SK-N-SH treated with all-trans-retinoic acid at 6 μM for 48 hours (cell line): ENCODE measurements around the gene TBRG1.

Experiments
- ATAC-seq: fragments of 200-7000 bp; cut with Tn5 transposase; 3 replicates; pipeline ENCODE4 v1.9.1; 2020; ENCODE audit warnings: mild to moderate bottlenecking, moderate library complexity
- ARNTL ChIP-seq: fragments of 450-650 bp; formaldehyde crosslinking; IDR thresholded peaks from 2 replicates; pipeline ENCODE4 v1.5.0; 2020; ENCODE audit warnings: low read depth, mild to moderate bottlenecking, moderate library complexity, borderline replicate concordance
- BACH2 ChIP-seq: fragments of 250-450 bp; sonication (Bioruptor Pico); IDR thresholded peaks from 2 replicates; pipeline ENCODE4 v1.9.0; 2021; ENCODE audit warnings: mild to moderate bottlenecking, borderline replicate concordance
- CSDC2 ChIP-seq: fragments of 250-450 bp; sonication (Bioruptor Pico); IDR thresholded peaks from 2 replicates; pipeline ENCODE4 v1.5.0; 2020; ENCODE audit warnings: mild to moderate bottlenecking, moderate library complexity
- GLIS3 ChIP-seq: fragments of 250-450 bp; sonication (Bioruptor Pico); IDR thresholded peaks from 2 replicates; pipeline ENCODE4 v1.5.0; 2020; ENCODE audit warnings: mild to moderate bottlenecking, moderate library complexity
- ISL1 ChIP-seq: fragments of 250-450 bp; sonication (Bioruptor Pico); IDR thresholded peaks from 2 replicates; pipeline ENCODE4 v2.1.2; 2022; ENCODE audit warnings: mild to moderate bottlenecking, moderate library complexity
- OSR1 ChIP-seq: fragments of 250-450 bp; sonication (Bioruptor Pico); IDR thresholded peaks from 2 replicates; pipeline ENCODE4 v1.8.0; 2022; ENCODE audit warnings: moderate library complexity, mild to moderate bottlenecking, inconsistent platforms
- RARB ChIP-seq: fragments of 250-450 bp; sonication (Bioruptor Pico); IDR thresholded peaks from 2 replicates; pipeline ENCODE4 v1.8.0; 2021; ENCODE audit warnings: mild to moderate bottlenecking, moderate library complexity
- SNAI2 ChIP-seq: fragments of 250-450 bp; sonication (Bioruptor Pico); IDR thresholded peaks from 2 replicates; pipeline ENCODE4 v1.5.0; 2020; ENCODE audit warnings: mild to moderate bottlenecking, moderate library complexity
- TCF4 ChIP-seq: fragments of 250-450 bp; sonication (Bioruptor Pico); IDR thresholded peaks from 2 replicates; pipeline ENCODE4 v1.8.0; 2021; ENCODE audit warnings: mild to moderate bottlenecking, moderate library complexity, borderline replicate concordance
- TOX ChIP-seq: fragments of 250-450 bp; sonication (Bioruptor Pico); IDR thresholded peaks from 2 replicates; pipeline ENCODE4 v1.8.0; 2021; ENCODE audit warnings: mild to moderate bottlenecking, moderate library complexity, borderline replicate concordance
- ZC3H10 ChIP-seq: fragments of 250-450 bp; sonication (Bioruptor Pico); IDR thresholded peaks from 2 replicates; pipeline ENCODE4 v1.5.1; 2021; ENCODE audit warnings: mild to moderate bottlenecking, moderate library complexity
- ZFP3 ChIP-seq: fragments of 250-450 bp; sonication (Bioruptor Pico); IDR thresholded peaks from 2 replicates; pipeline ENCODE4 v1.5.0; 2020; ENCODE audit warnings: mild to moderate bottlenecking, moderate library complexity
- ZFP30 ChIP-seq: fragments of 450-650 bp; formaldehyde crosslinking; IDR thresholded peaks from 2 replicates; pipeline ENCODE4 v1.5.0; 2022; ENCODE audit warnings: mild to moderate bottlenecking, moderate library complexity
- ZNF565 ChIP-seq: fragments of 450-650 bp; formaldehyde crosslinking; conservative IDR thresholded peaks from 2 replicates; pipeline ENCODE4 v1.5.0; 2020; ENCODE audit warnings: low read depth, mild to moderate bottlenecking, moderate library complexity
- ZNF70 ChIP-seq: fragments of 450-650 bp; formaldehyde crosslinking; IDR thresholded peaks from 2 replicates; pipeline ENCODE4 v1.5.0; 2020; ENCODE audit warnings: mild to moderate bottlenecking, moderate library complexity
- ZNF8 ChIP-seq: fragments of 450-650 bp; formaldehyde crosslinking; IDR thresholded peaks from 2 replicates; pipeline ENCODE4 v1.5.0; 2020; ENCODE audit warnings: mild to moderate bottlenecking, moderate library complexity
- TF ChIP-seq, protein P1 (sequence below): fragments of 250-450 bp; sonication (Bioruptor Pico); IDR thresholded peaks from 2 replicates; pipeline ENCODE4 v1.8.0; 2021; ENCODE audit warnings: low read depth, mild to moderate bottlenecking, moderate library complexity, borderline replicate concordance
- TF ChIP-seq, protein P2 (sequence below): fragments of 250-450 bp; sonication (Bioruptor Pico); IDR thresholded peaks from 2 replicates; pipeline ENCODE4 v1.5.1; 2020; ENCODE audit warnings: low read depth, mild to moderate bottlenecking, moderate library complexity
- TF ChIP-seq, protein P3 (sequence below): fragments of 250-450 bp; sonication (Bioruptor Pico); IDR thresholded peaks from 2 replicates; pipeline ENCODE4 v1.8.0; 2020; ENCODE audit warnings: mild to moderate bottlenecking, moderate library complexity, borderline replicate concordance
- TF ChIP-seq, protein P4 (sequence below): fragments of 250-450 bp; sonication (Bioruptor Pico); IDR thresholded peaks from 2 replicates; pipeline ENCODE4 v1.5.1; 2021; ENCODE audit warnings: mild to moderate bottlenecking, moderate library complexity
- TF ChIP-seq, protein P5 (sequence below): fragments of 250-450 bp; sonication (Bioruptor Pico); IDR thresholded peaks from 2 replicates; pipeline ENCODE4 v1.5.0; 2020; ENCODE audit warnings: mild to moderate bottlenecking, moderate library complexity

The TBRG1 gene

DNA sequence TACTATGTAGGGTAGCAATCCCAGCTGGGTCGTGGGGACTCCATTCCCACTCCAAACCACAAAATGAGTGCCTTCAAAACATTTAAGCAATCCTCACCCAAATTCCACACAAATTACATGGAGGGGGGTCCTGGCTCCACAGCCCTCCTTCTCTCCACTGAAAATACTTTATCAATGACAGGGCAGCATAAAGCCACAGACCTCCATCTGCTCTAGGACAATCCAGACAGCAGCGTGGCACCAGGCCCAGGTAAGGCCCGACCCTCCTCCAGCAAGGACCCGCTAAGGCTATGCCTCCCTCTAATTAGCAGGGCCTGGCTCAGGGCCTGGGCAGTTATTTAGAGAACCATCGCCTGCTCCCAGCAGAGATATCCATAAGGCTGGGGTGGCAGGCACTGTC lies 11.6 kb upstream of the TBRG1 start, which contains the start of gene PANX3 (continued):
- TF ChIP-seq, protein P1, sequence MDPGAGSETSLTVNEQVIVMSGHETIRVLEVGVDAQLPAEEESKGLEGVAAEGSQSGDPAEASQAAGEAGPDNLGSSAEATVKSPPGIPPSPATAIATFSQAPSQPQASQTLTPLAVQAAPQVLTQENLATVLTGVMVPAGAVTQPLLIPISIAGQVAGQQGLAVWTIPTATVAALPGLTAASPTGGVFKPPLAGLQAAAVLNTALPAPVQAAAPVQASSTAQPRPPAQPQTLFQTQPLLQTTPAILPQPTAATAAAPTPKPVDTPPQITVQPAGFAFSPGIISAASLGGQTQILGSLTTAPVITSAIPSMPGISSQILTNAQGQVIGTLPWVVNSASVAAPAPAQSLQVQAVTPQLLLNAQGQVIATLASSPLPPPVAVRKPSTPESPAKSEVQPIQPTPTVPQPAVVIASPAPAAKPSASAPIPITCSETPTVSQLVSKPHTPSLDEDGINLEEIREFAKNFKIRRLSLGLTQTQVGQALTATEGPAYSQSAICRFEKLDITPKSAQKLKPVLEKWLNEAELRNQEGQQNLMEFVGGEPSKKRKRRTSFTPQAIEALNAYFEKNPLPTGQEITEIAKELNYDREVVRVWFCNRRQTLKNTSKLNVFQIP (CRISPR knock-in tag), result no peak
- no peak for TF ChIP-seq ISL1
- no peak for TF ChIP-seq ZNF8 (CRISPR knock-in tag)
- TF ChIP-seq, protein P2, sequence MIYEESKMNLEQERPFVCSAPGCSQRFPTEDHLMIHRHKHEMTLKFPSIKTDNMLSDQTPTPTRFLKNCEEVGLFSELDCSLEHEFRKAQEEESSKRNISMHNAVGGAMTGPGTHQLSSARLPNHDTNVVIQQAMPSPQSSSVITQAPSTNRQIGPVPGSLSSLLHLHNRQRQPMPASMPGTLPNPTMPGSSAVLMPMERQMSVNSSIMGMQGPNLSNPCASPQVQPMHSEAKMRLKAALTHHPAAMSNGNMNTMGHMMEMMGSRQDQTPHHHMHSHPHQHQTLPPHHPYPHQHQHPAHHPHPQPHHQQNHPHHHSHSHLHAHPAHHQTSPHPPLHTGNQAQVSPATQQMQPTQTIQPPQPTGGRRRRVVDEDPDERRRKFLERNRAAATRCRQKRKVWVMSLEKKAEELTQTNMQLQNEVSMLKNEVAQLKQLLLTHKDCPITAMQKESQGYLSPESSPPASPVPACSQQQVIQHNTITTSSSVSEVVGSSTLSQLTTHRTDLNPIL (CRISPR knock-in tag), result no peak

DNA sequence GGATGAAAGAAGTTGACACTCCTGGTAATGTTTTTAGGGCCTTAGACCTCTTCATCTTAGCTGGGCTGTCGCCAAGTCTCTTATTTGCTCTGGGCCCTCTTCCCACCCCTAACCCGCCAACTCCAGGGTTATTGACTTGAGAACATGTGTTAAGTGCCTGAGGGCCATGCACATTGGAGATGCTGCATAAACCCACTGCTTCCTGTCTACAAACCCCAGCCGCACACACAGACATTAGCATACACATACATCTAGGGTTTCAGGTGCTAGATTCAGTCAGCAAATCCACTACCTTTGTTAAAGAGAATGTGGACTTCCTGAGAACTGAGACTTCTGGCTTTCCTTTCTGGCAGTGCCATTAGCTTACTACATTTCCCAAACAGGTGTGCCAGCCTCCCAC lies 10.6 kb upstream of the TBRG1 start:
- no peak for ATAC-seq
- no peak for TF ChIP-seq TCF4 (CRISPR knock-in tag)
- TF ChIP-seq, protein P1 (CRISPR knock-in tag), result no peak
- no peak for TF ChIP-seq TOX (CRISPR knock-in tag)
- TF ChIP-seq, protein P3, sequence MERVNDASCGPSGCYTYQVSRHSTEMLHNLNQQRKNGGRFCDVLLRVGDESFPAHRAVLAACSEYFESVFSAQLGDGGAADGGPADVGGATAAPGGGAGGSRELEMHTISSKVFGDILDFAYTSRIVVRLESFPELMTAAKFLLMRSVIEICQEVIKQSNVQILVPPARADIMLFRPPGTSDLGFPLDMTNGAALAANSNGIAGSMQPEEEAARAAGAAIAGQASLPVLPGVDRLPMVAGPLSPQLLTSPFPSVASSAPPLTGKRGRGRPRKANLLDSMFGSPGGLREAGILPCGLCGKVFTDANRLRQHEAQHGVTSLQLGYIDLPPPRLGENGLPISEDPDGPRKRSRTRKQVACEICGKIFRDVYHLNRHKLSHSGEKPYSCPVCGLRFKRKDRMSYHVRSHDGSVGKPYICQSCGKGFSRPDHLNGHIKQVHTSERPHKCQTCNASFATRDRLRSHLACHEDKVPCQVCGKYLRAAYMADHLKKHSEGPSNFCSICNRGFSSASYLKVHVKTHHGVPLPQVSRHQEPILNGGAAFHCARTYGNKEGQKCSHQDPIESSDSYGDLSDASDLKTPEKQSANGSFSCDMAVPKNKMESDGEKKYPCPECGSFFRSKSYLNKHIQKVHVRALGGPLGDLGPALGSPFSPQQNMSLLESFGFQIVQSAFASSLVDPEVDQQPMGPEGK, result no peak
- TF ChIP-seq ZNF565, result no peak
- no peak for TF ChIP-seq ZFP30 (CRISPR knock-in tag)
- no peak for TF ChIP-seq BACH2
- TF ChIP-seq SNAI2 (CRISPR knock-in tag), result no peak
- TF ChIP-seq CSDC2 (CRISPR knock-in tag), result no peak
- no peak for TF ChIP-seq ZNF70 (CRISPR knock-in tag)
- TF ChIP-seq, protein P4, sequence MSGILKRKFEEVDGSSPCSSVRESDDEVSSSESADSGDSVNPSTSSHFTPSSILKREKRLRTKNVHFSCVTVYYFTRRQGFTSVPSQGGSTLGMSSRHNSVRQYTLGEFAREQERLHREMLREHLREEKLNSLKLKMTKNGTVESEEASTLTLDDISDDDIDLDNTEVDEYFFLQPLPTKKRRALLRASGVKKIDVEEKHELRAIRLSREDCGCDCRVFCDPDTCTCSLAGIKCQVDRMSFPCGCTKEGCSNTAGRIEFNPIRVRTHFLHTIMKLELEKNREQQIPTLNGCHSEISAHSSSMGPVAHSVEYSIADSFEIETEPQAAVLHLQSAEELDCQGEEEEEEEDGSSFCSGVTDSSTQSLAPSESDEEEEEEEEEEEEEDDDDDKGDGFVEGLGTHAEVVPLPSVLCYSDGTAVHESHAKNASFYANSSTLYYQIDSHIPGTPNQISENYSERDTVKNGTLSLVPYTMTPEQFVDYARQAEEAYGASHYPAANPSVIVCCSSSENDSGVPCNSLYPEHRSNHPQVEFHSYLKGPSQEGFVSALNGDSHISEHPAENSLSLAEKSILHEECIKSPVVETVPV (CRISPR knock-in tag), result no peak
- TF ChIP-seq, protein P2 (CRISPR knock-in tag), result no peak
- no peak for TF ChIP-seq RARB (CRISPR knock-in tag)
- no peak for TF ChIP-seq GLIS3
- TF ChIP-seq, protein P5, sequence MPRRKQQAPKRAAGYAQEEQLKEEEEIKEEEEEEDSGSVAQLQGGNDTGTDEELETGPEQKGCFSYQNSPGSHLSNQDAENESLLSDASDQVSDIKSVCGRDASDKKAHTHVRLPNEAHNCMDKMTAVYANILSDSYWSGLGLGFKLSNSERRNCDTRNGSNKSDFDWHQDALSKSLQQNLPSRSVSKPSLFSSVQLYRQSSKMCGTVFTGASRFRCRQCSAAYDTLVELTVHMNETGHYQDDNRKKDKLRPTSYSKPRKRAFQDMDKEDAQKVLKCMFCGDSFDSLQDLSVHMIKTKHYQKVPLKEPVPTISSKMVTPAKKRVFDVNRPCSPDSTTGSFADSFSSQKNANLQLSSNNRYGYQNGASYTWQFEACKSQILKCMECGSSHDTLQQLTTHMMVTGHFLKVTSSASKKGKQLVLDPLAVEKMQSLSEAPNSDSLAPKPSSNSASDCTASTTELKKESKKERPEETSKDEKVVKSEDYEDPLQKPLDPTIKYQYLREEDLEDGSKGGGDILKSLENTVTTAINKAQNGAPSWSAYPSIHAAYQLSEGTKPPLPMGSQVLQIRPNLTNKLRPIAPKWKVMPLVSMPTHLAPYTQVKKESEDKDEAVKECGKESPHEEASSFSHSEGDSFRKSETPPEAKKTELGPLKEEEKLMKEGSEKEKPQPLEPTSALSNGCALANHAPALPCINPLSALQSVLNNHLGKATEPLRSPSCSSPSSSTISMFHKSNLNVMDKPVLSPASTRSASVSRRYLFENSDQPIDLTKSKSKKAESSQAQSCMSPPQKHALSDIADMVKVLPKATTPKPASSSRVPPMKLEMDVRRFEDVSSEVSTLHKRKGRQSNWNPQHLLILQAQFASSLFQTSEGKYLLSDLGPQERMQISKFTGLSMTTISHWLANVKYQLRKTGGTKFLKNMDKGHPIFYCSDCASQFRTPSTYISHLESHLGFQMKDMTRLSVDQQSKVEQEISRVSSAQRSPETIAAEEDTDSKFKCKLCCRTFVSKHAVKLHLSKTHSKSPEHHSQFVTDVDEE (CRISPR knock-in tag), result no peak
- no peak for TF ChIP-seq ARNTL
- TF ChIP-seq OSR1 (CRISPR knock-in tag), result no peak
- no peak for TF ChIP-seq ZNF8 (CRISPR knock-in tag)
- TF ChIP-seq ZFP3, result no peak
- no peak for TF ChIP-seq ZC3H10 (CRISPR knock-in tag)
